ENCODE results near the gene PLEKHA6.

PLEKHA6 gene

DNA sequence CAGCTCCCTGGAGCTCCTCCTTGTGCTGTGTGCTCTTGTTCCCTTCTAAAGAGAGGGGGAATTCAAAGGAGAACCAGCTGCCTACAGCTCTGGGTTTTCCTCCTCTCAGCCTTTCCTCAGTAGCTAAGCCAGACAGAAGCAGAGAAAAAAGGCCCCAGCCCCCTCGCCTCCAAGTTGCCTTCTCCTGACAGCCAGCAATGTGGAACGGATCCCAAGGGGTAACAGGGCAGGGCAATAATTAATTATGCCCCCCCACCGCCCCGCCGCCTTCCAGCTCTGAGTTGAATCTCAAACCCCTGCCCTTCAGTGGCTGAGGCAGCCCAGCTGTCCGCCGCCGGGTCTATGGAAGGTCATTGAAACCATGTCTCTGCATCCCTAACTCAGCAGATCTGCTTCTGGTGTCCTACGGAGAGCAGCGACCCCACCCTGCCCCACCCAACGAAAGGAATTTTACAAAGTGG is 76.9 kb downstream of the PLEKHA6 start:
- TF ChIP-seq CTCF (IDR thresholded peaks at IDR 0.05; ENCODE audit: insufficient read depth, low read length) = no peak
- TF ChIP-seq SPI1 (IDR thresholded peaks at IDR 0.05; ENCODE audit: borderline replicate concordance, low read depth) = no peak
- TF ChIP-seq GABPA (IDR thresholded peaks at IDR 0.05; ENCODE audit: low read depth) = no peak
- TF ChIP-seq, protein P1, sequence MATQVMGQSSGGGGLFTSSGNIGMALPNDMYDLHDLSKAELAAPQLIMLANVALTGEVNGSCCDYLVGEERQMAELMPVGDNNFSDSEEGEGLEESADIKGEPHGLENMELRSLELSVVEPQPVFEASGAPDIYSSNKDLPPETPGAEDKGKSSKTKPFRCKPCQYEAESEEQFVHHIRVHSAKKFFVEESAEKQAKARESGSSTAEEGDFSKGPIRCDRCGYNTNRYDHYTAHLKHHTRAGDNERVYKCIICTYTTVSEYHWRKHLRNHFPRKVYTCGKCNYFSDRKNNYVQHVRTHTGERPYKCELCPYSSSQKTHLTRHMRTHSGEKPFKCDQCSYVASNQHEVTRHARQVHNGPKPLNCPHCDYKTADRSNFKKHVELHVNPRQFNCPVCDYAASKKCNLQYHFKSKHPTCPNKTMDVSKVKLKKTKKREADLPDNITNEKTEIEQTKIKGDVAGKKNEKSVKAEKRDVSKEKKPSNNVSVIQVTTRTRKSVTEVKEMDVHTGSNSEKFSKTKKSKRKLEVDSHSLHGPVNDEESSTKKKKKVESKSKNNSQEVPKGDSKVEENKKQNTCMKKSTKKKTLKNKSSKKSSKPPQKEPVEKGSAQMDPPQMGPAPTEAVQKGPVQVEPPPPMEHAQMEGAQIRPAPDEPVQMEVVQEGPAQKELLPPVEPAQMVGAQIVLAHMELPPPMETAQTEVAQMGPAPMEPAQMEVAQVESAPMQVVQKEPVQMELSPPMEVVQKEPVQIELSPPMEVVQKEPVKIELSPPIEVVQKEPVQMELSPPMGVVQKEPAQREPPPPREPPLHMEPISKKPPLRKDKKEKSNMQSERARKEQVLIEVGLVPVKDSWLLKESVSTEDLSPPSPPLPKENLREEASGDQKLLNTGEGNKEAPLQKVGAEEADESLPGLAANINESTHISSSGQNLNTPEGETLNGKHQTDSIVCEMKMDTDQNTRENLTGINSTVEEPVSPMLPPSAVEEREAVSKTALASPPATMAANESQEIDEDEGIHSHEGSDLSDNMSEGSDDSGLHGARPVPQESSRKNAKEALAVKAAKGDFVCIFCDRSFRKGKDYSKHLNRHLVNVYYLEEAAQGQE (IDR thresholded peaks at IDR 0.05; ENCODE audit: insufficient replicate concordance, low read depth) = no peak
- TF ChIP-seq POLR2AphosphoS5 (IDR thresholded peaks at IDR 0.05; ENCODE audit: low read depth) = no peak
- no peak for DNase-seq (ENCODE audit: low read depth in 1 of 2, low spot score in 1 of 2)
- Histone ChIP-seq H3K4me3 (replicated peaks; ENCODE audit: insufficient read depth, low read length) (no peak overlapping the region), H3K27me3 (ENCODE audit: insufficient read depth, poor library complexity, severe bottlenecking) (no peaks in the 10 kb centered on the region), H3K27ac (replicated peaks) (no peak overlapping the region)

GRCh38 chr1:204280099-204280961 is 79.4 kb downstream of the PLEKHA6 start:
- no peaks in the 10 kb centered on the region for H3K27me3 ChIP-seq (ENCODE audit: insufficient read depth, poor library complexity, severe bottlenecking)
- no peak overlapping the region for H3K27ac ChIP-seq (replicated peaks)
- DNase-seq (ENCODE audit: low read depth in 1 of 2, low spot score in 1 of 2) = no peak
- TF ChIP-seq GABPA (IDR thresholded peaks at IDR 0.05; ENCODE audit: low read depth) (no peak), SPI1 (IDR thresholded peaks at IDR 0.05; ENCODE audit: borderline replicate concordance, low read depth) (no peak), POLR2AphosphoS5 (IDR thresholded peaks at IDR 0.05; ENCODE audit: low read depth) (no peak), CTCF (IDR thresholded peaks at IDR 0.05; ENCODE audit: insufficient read depth, low read length) (no peak)
- TF ChIP-seq, protein P1 (IDR thresholded peaks at IDR 0.05; ENCODE audit: insufficient replicate concordance, low read depth) = no peak
- no peak overlapping the region for H3K4me3 ChIP-seq (replicated peaks; ENCODE audit: insufficient read depth, low read length)

GRCh38 chr1:204278958-204279357 is 80.8 kb downstream of the PLEKHA6 start:
- no peak; the same call in 1 of the 2 replicates for TF ChIP-seq SPI1 (IDR thresholded peaks at IDR 0.05; ENCODE audit: borderline replicate concordance, low read depth)
- no peak for TF ChIP-seq CTCF (IDR thresholded peaks at IDR 0.05; ENCODE audit: insufficient read depth, low read length)
- TF ChIP-seq GABPA (IDR thresholded peaks at IDR 0.05; ENCODE audit: low read depth) = no peak
- TF ChIP-seq, protein P1 (IDR thresholded peaks at IDR 0.05; ENCODE audit: insufficient replicate concordance, low read depth) = no peak
- no peak for TF ChIP-seq POLR2AphosphoS5 (IDR thresholded peaks at IDR 0.05; ENCODE audit: low read depth)
- no peak for DNase-seq (ENCODE audit: low read depth in 1 of 2, low spot score in 1 of 2)
- H3K4me3 ChIP-seq (replicated peaks; ENCODE audit: insufficient read depth, low read length) = no peak overlapping the region
- no peaks in the 10 kb centered on the region for H3K27me3 ChIP-seq (ENCODE audit: insufficient read depth, poor library complexity, severe bottlenecking)
- H3K27ac ChIP-seq (replicated peaks) = no peak overlapping the region
